HEK293 (cell line): Measurements from ENCODE around the gene CRYZL1.

ENCODE experiments used
- CTCF ChIA-PET: fragments of 350-600 bp; formaldehyde crosslinking; extraction: SDS; loops from one replicate; lab custom pipeline; 2021; ENCODE audit warnings: antibody characterized with exemption; lab: Yijun Ruan, JAX
- POLR2A ChIA-PET: fragments of 300-600 bp; formaldehyde crosslinking; extraction: SDS; loops from one replicate; lab custom pipeline; 2020; ENCODE audit warnings: antibody characterized with exemption, inconsistent platforms; lab: Yijun Ruan, JAX
- H3K27ac ChIP-seq: fragments of 200-500 bp; sonication (Bioruptor generic); 2 replicates; pipeline ENCODE4 v1.5.1; 2014; ENCODE audit warnings: low read depth, low read length, control low read depth, inconsistent platforms; ENCODE audit errors: extremely low read depth
- H3K36me3 ChIP-seq, 2 experiments: fragments of 200-500 bp in 1 of 2; sonication (Bioruptor generic) in 1 of 2; 1 replicate in 1 of 2; 2 replicates in 1 of 2; pipeline ENCODE4 v1.5.1; 2014 to 2017; ENCODE audit warnings: inconsistent platforms in 2 of 2, low read length in 2 of 2; ENCODE audit not compliant: control insufficient read depth in 2 of 2, insufficient read depth in 1 of 2
- H3K4me1 ChIP-seq: fragments of 200-500 bp; sonication (Bioruptor generic); 2 replicates; pipeline ENCODE4 v1.5.1; 2014; ENCODE audit warnings: mild to moderate bottlenecking, low read length, inconsistent platforms; ENCODE audit not compliant: control insufficient read depth, insufficient read depth
- H3K4me3 ChIP-seq: 2 replicates; pipeline ENCODE4 v1.5.1; 2011; ENCODE audit warnings: low read depth, mild to moderate bottlenecking, control low read depth, low read length, moderate library complexity
- H3K9me3 ChIP-seq: fragments of 200-500 bp; sonication (Bioruptor generic); 2 replicates; pipeline ENCODE4 v1.5.1; 2014; ENCODE audit warnings: low read depth, low read length, inconsistent platforms; ENCODE audit not compliant: control insufficient read depth, insufficient read depth
- ELK4 ChIP-seq: IDR thresholded peaks from 2 replicates; pipeline ENCODE4 v1.6.1; 2011; ENCODE audit warnings: mild to moderate bottlenecking, low read depth, low read length, borderline replicate concordance
- FEZF1 ChIP-seq: fragments of 450-650 bp; formaldehyde crosslinking; IDR thresholded peaks from 2 replicates; pipeline ENCODE4 v1.5.1; 2016; ENCODE audit warnings: missing biosample characterization, missing genetic modification characterization
- GLI4 ChIP-seq: fragments of 450-650 bp; formaldehyde crosslinking; IDR thresholded peaks from 2 replicates; pipeline ENCODE4 v1.5.1; 2016; ENCODE audit warnings: missing biosample characterization, missing genetic modification characterization
- KLF9 ChIP-seq: fragments of 450-650 bp; formaldehyde crosslinking; IDR thresholded peaks from 2 replicates; pipeline ENCODE4 v1.5.1; 2016; ENCODE audit warnings: missing biosample characterization, missing genetic modification characterization, low read depth
- MYNN ChIP-seq: fragments of 450-650 bp; formaldehyde crosslinking; IDR thresholded peaks from 2 replicates; pipeline ENCODE4 v1.5.1; 2016; ENCODE audit warnings: missing biosample characterization, missing genetic modification characterization, borderline replicate concordance
- PBX3 ChIP-seq: sonication (generic); formaldehyde crosslinking; IDR thresholded peaks from 2 replicates; pipeline ENCODE4 v1.8.1; 2022; ENCODE audit warnings: mild to moderate bottlenecking, moderate library complexity, missing genetic modification reagents
- SALL2 ChIP-seq: fragments of 450-650 bp; formaldehyde crosslinking; IDR thresholded peaks from 2 replicates; pipeline ENCODE4 v1.5.0; 2017; ENCODE audit warnings: missing biosample characterization, mild to moderate bottlenecking, missing genetic modification characterization, borderline replicate concordance
- TCF7L2 ChIP-seq: IDR thresholded peaks from 2 replicates; pipeline ENCODE4 v1.6.1; 2011; ENCODE audit warnings: low read depth, mild to moderate bottlenecking, inconsistent platforms, low read length, moderate library complexity, borderline replicate concordance
- YY1 ChIP-seq: fragments of 450-650 bp; formaldehyde crosslinking; IDR thresholded peaks from 2 replicates; pipeline ENCODE4 v1.5.1; 2018; ENCODE audit warnings: missing biosample characterization, missing genetic modification characterization
- YY2 ChIP-seq: fragments of 450-650 bp; formaldehyde crosslinking; IDR thresholded peaks from 2 replicates; pipeline ENCODE4 v1.5.1; 2016; ENCODE audit warnings: missing biosample characterization, missing genetic modification characterization
- ZFP3 ChIP-seq: fragments of 450-650 bp; formaldehyde crosslinking; IDR thresholded peaks from 2 replicates; pipeline ENCODE4 v1.5.1; 2016; ENCODE audit warnings: low read depth, missing biosample characterization, missing genetic modification characterization
- ZNF148 ChIP-seq: fragments of 450-650 bp; formaldehyde crosslinking; IDR thresholded peaks from 2 replicates; pipeline ENCODE4 v1.5.0; 2017; ENCODE audit warnings: missing biosample characterization, missing genetic modification characterization, borderline replicate concordance
- ZNF174 ChIP-seq: fragments of 450-650 bp; formaldehyde crosslinking; IDR thresholded peaks from 2 replicates; pipeline ENCODE4 v1.5.0; 2017; ENCODE audit warnings: missing biosample characterization, mild to moderate bottlenecking, missing genetic modification characterization
- ZNF2 ChIP-seq: fragments of 450-650 bp; formaldehyde crosslinking; IDR thresholded peaks from 2 replicates; pipeline ENCODE4 v1.5.1; 2016; ENCODE audit warnings: missing biosample characterization, missing genetic modification characterization
- ZNF302 ChIP-seq: fragments of 450-650 bp; formaldehyde crosslinking; IDR thresholded peaks from 2 replicates; pipeline ENCODE4 v1.5.1; 2016; ENCODE audit warnings: missing biosample characterization, missing genetic modification characterization, low read depth
- ZNF324 ChIP-seq: fragments of 450-650 bp; formaldehyde crosslinking; IDR thresholded peaks from 2 replicates; pipeline ENCODE4 v1.5.1; 2016; ENCODE audit warnings: missing biosample characterization, missing genetic modification characterization
- ZNF362 ChIP-seq: fragments of 450-650 bp; formaldehyde crosslinking; IDR thresholded peaks from 2 replicates; pipeline ENCODE4 v1.5.1; 2016; ENCODE audit warnings: missing biosample characterization, missing genetic modification characterization
- ZNF404 ChIP-seq: fragments of 450-650 bp; formaldehyde crosslinking; IDR thresholded peaks from 2 replicates; pipeline ENCODE4 v1.5.1; 2017; ENCODE audit warnings: missing biosample characterization, missing genetic modification characterization
- ZNF473 ChIP-seq: fragments of 450-650 bp; formaldehyde crosslinking; IDR thresholded peaks from 2 replicates; pipeline ENCODE4 v1.5.1; 2017; ENCODE audit warnings: missing biosample characterization, missing genetic modification characterization
- ZNF530 ChIP-seq: fragments of 450-650 bp; formaldehyde crosslinking; IDR thresholded peaks from 2 replicates; pipeline ENCODE4 v1.5.1; 2016; ENCODE audit warnings: low read depth, missing biosample characterization, missing genetic modification characterization
- ZNF571 ChIP-seq: fragments of 450-650 bp; formaldehyde crosslinking; IDR thresholded peaks from 2 replicates; pipeline ENCODE4 v1.5.0; 2017; ENCODE audit warnings: missing biosample characterization, missing genetic modification characterization
- ZNF580 ChIP-seq: fragments of 450-650 bp; formaldehyde crosslinking; IDR thresholded peaks from 2 replicates; pipeline ENCODE4 v1.5.1; 2016; ENCODE audit warnings: missing biosample characterization, missing genetic modification characterization
- ZNF660 ChIP-seq: fragments of 450-650 bp; IDR thresholded peaks from 2 replicates; pipeline ENCODE4 v1.5.1; 2018; ENCODE audit warnings: missing biosample characterization, mild to moderate bottlenecking, missing genetic modification characterization
- ZNF768 ChIP-seq: fragments of 450-650 bp; formaldehyde crosslinking; IDR thresholded peaks from 2 replicates; pipeline ENCODE4 v1.5.1; 2018; ENCODE audit warnings: missing biosample characterization, mild to moderate bottlenecking, missing genetic modification characterization
- ZSCAN4 ChIP-seq: fragments of 450-650 bp; formaldehyde crosslinking; IDR thresholded peaks from 2 replicates; pipeline ENCODE4 v1.5.1; 2017; ENCODE audit warnings: missing biosample characterization, missing genetic modification characterization

CRYZL1 gene

GRCh38 chr21:33690874-33691273, 49.3 kb upstream of the CRYZL1 start:
- TF ChIP-seq ZNF768 (tag by site-specific recombination) (no peak), ZNF473 (tag by site-specific recombination) (no peak), ZNF324 (tag by site-specific recombination) (no peak), ZFP3 (tag by site-specific recombination) (peak; percentile 72)
- H3K36me3 ChIP-seq, result no peaks in the 10 kb centered on the region; a peak in 1 of 3 replicates
- no peaks in the 10 kb centered on the region for H3K9me3 ChIP-seq
- ChIA-PET CTCF (interaction anchor here (0.6 kb wide), 1 partner anchor 73 kb away, joined by 4 read pairs; no protein-coding TSS in a partner anchor), POLR2A (interaction anchor here (0.7 kb wide), 1 partner anchor 49 kb away, joined by 3 read pairs; the partner anchor contains the start of gene ITSN1)
- H3K27ac ChIP-seq, result no peak overlapping the region
- no peak overlapping the region for H3K4me3 ChIP-seq
- peaks cover 34% of the 10 kb centered on the region for H3K4me1 ChIP-seq

- H3K4me1 ChIP-seq, result peaks cover 54% of the 10 kb centered on the region
- TF ChIP-seq ELK4 (no peak), ZNF404 (tag by site-specific recombination) (no peak), MYNN (no peak), ZNF571 (no peak), YY1 (no peak), ZNF174 (tag by site-specific recombination) (no peak), ZNF580 (tag by site-specific recombination) (no peak), ZNF530 (tag by site-specific recombination) (no peak), ZNF362 (tag by site-specific recombination) (no peak), KLF9 (tag by site-specific recombination) (no peak), SALL2 (no peak), ZNF2 (tag by site-specific recombination) (no peak), ZSCAN4 (tag by site-specific recombination) (no peak)
- CTCF ChIA-PET, result no interaction called here
- POLR2A ChIA-PET, result no interaction called here
- H3K9me3 ChIP-seq, result no peaks in the 10 kb centered on the region
- H3K36me3 ChIP-seq, result no peaks in the 10 kb centered on the region; a peak in 1 of 3 replicates
- no peak overlapping the region for H3K4me3 ChIP-seq
- no peak overlapping the region for H3K27ac ChIP-seq
Observed at GRCh38 chr21:33688353-33688752, 46.8 kb upstream of the CRYZL1 start.

GRCh38 chr21:33687634-33688033, 46.1 kb upstream of the CRYZL1 start:
- ChIA-PET CTCF (interaction anchor here (0.6 kb wide), 1 partner anchor 1202 kb away, joined by 8 read pairs; no protein-coding TSS in a partner anchor), POLR2A (no interaction called here)
- Histone ChIP-seq H3K4me1 (peaks cover 59% of the 10 kb centered on the region), H3K27ac (no peak overlapping the region), H3K36me3 (no peaks in the 10 kb centered on the region; a peak in 1 of 3 replicates), H3K9me3 (no peaks in the 10 kb centered on the region), H3K4me3 (no peak overlapping the region)
- TF ChIP-seq GLI4 (tag by site-specific recombination), result no peak
- no peak for TF ChIP-seq YY2 (tag by site-specific recombination)
- TF ChIP-seq KLF9 (tag by site-specific recombination), result no peak
- TF ChIP-seq TCF7L2, result 0 out of 2 replicates have a peak, but pooled peaks have one; percentile 20
- no peak for TF ChIP-seq ZNF302 (tag by site-specific recombination)
- no peak for TF ChIP-seq PBX3 (CRISPR knock-in tag)
- no peak for TF ChIP-seq ZNF660 (tag by site-specific recombination)
- no peak for TF ChIP-seq ZNF148 (tag by site-specific recombination)
- TF ChIP-seq FEZF1 (tag by site-specific recombination), result 0 out of 2 replicates have a peak, but pooled peaks have one; percentile 7
